GM19239 (cell line): Measurements from ENCODE around the gene LRMDA.
"Not testable (repeated sequence)": the region's sequence is repeated elsewhere in the genome, so short reads cannot be mapped to it uniquely, and the experiment has no call there.

Experiments
- DNase-seq: peaks from one replicate; pipeline ENCODE4 v3.0.0; 2011; ENCODE audit warnings: low spot score; ENCODE audit not compliant: insufficient read length
- FAIRE-seq: peaks from 2 replicates; lab custom pipeline; 2011; peaks lifted over from hg19 to GRCh38; lab: Jason Lieb, UNC

LRMDA gene

GRCh38 chr10:75744261-75744660 lies 312.8 kb downstream of the LRMDA start:
- DNase-seq (no peak), FAIRE-seq (no peak)

GRCh38 chr10:75746356-75746755 lies 314.9 kb downstream of the LRMDA start:
- FAIRE-seq (no peak), DNase-seq (no peak)

- not testable (repeated sequence) for FAIRE-seq, DNase-seq
Observed at GRCh38 chr10:75750093-75750875, 318.9 kb downstream of the LRMDA start.

- FAIRE-seq (no peak), DNase-seq (no peak)
Observed at GRCh38 chr10:75751232-75751631, 319.8 kb downstream of the LRMDA start.

GRCh38 chr10:75753621-75754020 lies 322.2 kb downstream of the LRMDA start:
- DNase-seq (no peak), FAIRE-seq (no peak)

- DNase-seq (no peak), FAIRE-seq (no peak)
Observed at GRCh38 chr10:75754096-75754831, 322.8 kb downstream of the LRMDA start.

GRCh38 chr10:75755528-75755927 lies 324.1 kb downstream of the LRMDA start:
- DNase-seq (no peak), FAIRE-seq (no peak)

- DNase-seq, result no peak
- no peak for FAIRE-seq
Observed at GRCh38 chr10:75761289-75761688, 329.9 kb downstream of the LRMDA start.

GRCh38 chr10:75762431-75762802 lies 331.0 kb downstream of the LRMDA start:
- DNase-seq, result no peak
- FAIRE-seq, result no peak

GRCh38 chr10:75763652-75764051 lies 332.2 kb downstream of the LRMDA start:
- FAIRE-seq (no peak), DNase-seq (no peak)

- no peak for FAIRE-seq
- no peak for DNase-seq
Observed at GRCh38 chr10:75764974-75765788, 333.8 kb downstream of the LRMDA start.

- DNase-seq, result no peak
- FAIRE-seq, result no peak
Observed at GRCh38 chr10:75765789-75766096, 334.3 kb downstream of the LRMDA start.

- DNase-seq (no peak), FAIRE-seq (no peak)
Observed at GRCh38 chr10:75766106-75766505, 334.7 kb downstream of the LRMDA start.

- not testable (repeated sequence) for FAIRE-seq
Observed at GRCh38 chr10:75766752-75767151, 335.3 kb downstream of the LRMDA start.

GRCh38 chr10:75770626-75771081 lies 339.2 kb downstream of the LRMDA start:
- no peak for FAIRE-seq

More at GRCh38 chr10:75766752-75767151, 335.3 kb downstream of the LRMDA start:
- not testable (repeated sequence) for DNase-seq

GRCh38 chr10:75771606-75772005 lies 340.2 kb downstream of the LRMDA start:
- DNase-seq (no peak), FAIRE-seq (no peak)

More at GRCh38 chr10:75770626-75771081, 339.2 kb downstream of the LRMDA start:
- no peak for DNase-seq

GRCh38 chr10:75772153-75772887 lies 340.9 kb downstream of the LRMDA start:
- peak; percentile 69 for FAIRE-seq
- peak; percentile 30 for DNase-seq

- no peak for DNase-seq
- FAIRE-seq, result no peak
Observed at GRCh38 chr10:75773231-75773780, 341.9 kb downstream of the LRMDA start.
